Measurements from ENCODE around the gene ZNF280D. TPM values are rescaled to one million over a fixed set of nuclear protein-coding genes. Genes with fewer than 3 reads are reported as not detected.

ZNF280D gene
- total RNA-seq, 4 donors from 2014 or later: 44.9 to 73.9 (median 52.4) TPM

DNA sequence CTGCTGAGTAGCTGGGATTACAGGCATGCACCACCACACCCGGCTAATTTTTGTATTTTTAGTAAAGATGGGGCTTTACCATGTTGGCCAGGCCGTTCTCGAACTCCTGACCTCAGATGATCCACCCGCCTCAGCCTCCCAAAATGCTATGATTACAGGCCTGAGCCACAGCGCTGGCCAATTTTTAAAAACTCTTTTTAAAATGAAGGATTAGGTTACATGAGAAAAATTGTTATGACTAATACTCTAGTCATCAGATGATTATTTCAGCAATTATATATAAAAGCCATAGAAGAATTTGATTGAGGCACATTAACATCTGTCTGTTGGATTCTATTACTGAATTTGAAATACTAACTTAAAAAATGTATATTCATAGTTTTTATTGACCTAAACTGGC, 134.3 kb downstream of the ZNF280D start:
- peaks cover 0 to 22% (median 14%) of the 10 kb centered on the region in 4 donors for H3K9me3 ChIP-seq
- WGBS: 79% methylated on average over 5 of the region's 5 CpGs
- H3K27me3 ChIP-seq: no peaks in the 10 kb centered on the region
- H3K36me3 ChIP-seq: no peaks in the 10 kb centered on the region
- no peak for DNase-seq (ENCODE audit: extremely low spot score)
- intact Hi-C loops (cut with DNase I): no loop called here
- no peak overlapping the region for H3K4me3 ChIP-seq
- H3K27ac ChIP-seq (replicated peaks in 1 of 4): no peak overlapping the region
- TF ChIP-seq, protein P1, sequence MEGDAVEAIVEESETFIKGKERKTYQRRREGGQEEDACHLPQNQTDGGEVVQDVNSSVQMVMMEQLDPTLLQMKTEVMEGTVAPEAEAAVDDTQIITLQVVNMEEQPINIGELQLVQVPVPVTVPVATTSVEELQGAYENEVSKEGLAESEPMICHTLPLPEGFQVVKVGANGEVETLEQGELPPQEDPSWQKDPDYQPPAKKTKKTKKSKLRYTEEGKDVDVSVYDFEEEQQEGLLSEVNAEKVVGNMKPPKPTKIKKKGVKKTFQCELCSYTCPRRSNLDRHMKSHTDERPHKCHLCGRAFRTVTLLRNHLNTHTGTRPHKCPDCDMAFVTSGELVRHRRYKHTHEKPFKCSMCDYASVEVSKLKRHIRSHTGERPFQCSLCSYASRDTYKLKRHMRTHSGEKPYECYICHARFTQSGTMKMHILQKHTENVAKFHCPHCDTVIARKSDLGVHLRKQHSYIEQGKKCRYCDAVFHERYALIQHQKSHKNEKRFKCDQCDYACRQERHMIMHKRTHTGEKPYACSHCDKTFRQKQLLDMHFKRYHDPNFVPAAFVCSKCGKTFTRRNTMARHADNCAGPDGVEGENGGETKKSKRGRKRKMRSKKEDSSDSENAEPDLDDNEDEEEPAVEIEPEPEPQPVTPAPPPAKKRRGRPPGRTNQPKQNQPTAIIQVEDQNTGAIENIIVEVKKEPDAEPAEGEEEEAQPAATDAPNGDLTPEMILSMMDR (IDR thresholded peaks at IDR 0.05): no peak
- no peak for TF ChIP-seq EP300 (IDR thresholded peaks at IDR 0.05)
- no peaks in the 10 kb centered on the region for H3K4me1 ChIP-seq

DNA sequence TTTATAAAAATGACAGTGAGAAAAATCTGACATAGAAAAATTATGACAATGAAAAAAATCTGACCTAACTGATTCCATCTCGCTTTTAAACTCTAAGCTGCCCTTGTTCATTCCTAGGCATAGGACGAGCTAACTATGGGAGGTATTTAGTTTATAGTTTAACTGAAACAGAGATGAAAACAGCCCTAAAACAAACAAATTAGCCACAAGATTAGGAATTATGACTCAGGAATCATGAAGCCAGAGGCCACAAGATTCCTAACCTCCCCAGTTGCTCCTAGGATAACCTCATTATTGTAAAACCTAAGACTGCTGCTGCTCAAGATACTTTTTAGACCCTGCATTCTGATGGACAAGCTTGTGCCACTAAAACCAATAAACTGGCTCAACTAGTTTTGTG, 145.6 kb downstream of the ZNF280D start:
- DNase-seq (ENCODE audit: extremely low spot score): no peak

DNA sequence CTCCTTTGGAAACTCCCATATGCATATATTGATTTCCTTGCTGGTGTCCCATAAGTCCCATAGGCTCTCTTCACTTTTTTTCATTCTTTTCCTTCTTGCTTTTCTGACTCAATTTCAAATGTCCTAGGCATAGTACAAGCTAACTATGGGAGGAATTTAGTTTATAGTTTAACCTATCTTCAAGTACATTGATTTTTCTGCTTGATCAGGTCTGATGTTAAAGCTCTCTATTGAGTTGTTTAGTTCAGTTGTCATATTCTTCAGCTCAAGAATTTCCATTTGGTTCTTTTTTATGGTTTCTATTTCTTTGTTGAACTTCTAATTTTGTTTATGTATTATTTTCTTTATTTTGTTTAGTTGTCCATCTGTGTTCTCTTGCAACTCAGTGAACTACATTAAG, 147.1 kb downstream of the ZNF280D start:
- peaks cover 0 to 33% (median 28%) of the 10 kb centered on the region in 4 donors for H3K9me3 ChIP-seq
- intact Hi-C loops (cut with DNase I): no loop called here
- no peaks in the 10 kb centered on the region for H3K36me3 ChIP-seq
- no peak for DNase-seq (ENCODE audit: extremely low spot score)
- no peaks in the 10 kb centered on the region for H3K4me1 ChIP-seq
- no peak for TF ChIP-seq POLR2AphosphoS5 (IDR thresholded peaks at IDR 0.05)
- TF ChIP-seq EP300 (IDR thresholded peaks at IDR 0.05): no peak
- TF ChIP-seq, protein P1 (IDR thresholded peaks at IDR 0.05): no peak
- TF ChIP-seq POLR2A (IDR thresholded peaks at IDR 0.05; ENCODE audit: low read depth): no peak
- no peaks in the 10 kb centered on the region for H3K27me3 ChIP-seq
- H3K4me3 ChIP-seq: no peak overlapping the region
- no peak overlapping the region for H3K27ac ChIP-seq (replicated peaks in 1 of 4)

More for the DNA sequence above, 145.6 kb downstream of the ZNF280D start:
- TF ChIP-seq POLR2A (IDR thresholded peaks at IDR 0.05; ENCODE audit: low read depth): no peak
- TF ChIP-seq, protein P1 (IDR thresholded peaks at IDR 0.05): no peak
- no peak for TF ChIP-seq EP300 (IDR thresholded peaks at IDR 0.05)
- TF ChIP-seq POLR2AphosphoS5 (IDR thresholded peaks at IDR 0.05): no peak
- H3K4me1 ChIP-seq: no peaks in the 10 kb centered on the region
- H3K4me3 ChIP-seq: no peak overlapping the region
- intact Hi-C loops (cut with DNase I): no loop called here
- H3K27ac ChIP-seq (replicated peaks in 1 of 4): no peak overlapping the region
- no peaks in the 10 kb centered on the region for H3K36me3 ChIP-seq
- WGBS: 95% methylated on average over 2 of the region's 2 CpGs
- no peaks in the 10 kb centered on the region for H3K27me3 ChIP-seq
- H3K9me3 ChIP-seq: peaks cover 0 to 33% (median 28%) of the 10 kb centered on the region in 4 donors

DNA sequence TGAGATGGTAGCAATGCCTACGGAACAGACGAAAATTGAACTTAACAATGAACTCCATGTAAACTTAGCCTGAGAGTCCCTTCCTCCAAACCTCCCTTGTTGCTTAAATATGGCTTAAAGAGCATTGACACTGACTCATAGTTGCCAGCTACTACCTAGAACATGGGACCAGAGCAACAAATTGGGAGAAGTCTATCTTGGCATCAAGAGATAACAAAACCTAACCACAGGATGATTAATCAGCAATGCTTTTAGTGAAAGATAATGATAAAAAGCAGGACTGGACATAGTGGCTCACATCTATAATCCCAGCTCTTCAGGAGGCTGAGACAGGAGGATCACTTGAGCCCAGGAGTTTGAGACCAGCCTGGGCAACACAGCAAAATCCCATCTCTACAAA, 150.5 kb downstream of the ZNF280D start:
- 97% methylated on average over 2 of the region's 2 CpGs for WGBS

More for the DNA sequence above, 150.5 kb downstream of the ZNF280D start:
- Histone ChIP-seq H3K4me3 (no peak overlapping the region), H3K27ac (replicated peaks in 1 of 4) (no peak overlapping the region), H3K9me3 (peaks cover 0 to 33% (median 28%) of the 10 kb centered on the region in 4 donors), H3K4me1 (no peaks in the 10 kb centered on the region), H3K36me3 (no peaks in the 10 kb centered on the region), H3K27me3 (no peaks in the 10 kb centered on the region)
- intact Hi-C loops (cut with DNase I): no loop called here
- no peak for DNase-seq (ENCODE audit: extremely low spot score)
- no peak for TF ChIP-seq POLR2A (IDR thresholded peaks at IDR 0.05; ENCODE audit: low read depth)
- TF ChIP-seq, protein P1 (IDR thresholded peaks at IDR 0.05): no peak
- TF ChIP-seq EP300 (IDR thresholded peaks at IDR 0.05): no peak
- TF ChIP-seq POLR2AphosphoS5 (IDR thresholded peaks at IDR 0.05): no peak

Small RNAs within 50 kb of the gene (small RNA-seq; reads per million reads assigned to genes)
- gene RF00019: 0 reads per million in 3 donors

Other genes starting within 250 kb of the ZNF280D start
- 100 to 1,000 TPM; 108 to 177 (median 148) TPM for gene TCF12, start 185.1 kb upstream of the ZNF280D start, total RNA-seq

All from esophagus muscularis mucosa (tissue), 4 donors.